Measurements from ENCODE around the gene ANKRD13A.
"Not testable (repeated sequence)": the region's sequence is repeated elsewhere in the genome, so short reads cannot be mapped to it uniquely, and the experiment has no call there.

The ANKRD13A gene

GRCh38 chr12:109983432-109984142 lies 15.6 kb upstream of the ANKRD13A start:
- DNase-seq (ENCODE audit: low read depth) = no peak

GRCh38 chr12:109986236-109986635 lies 13.0 kb upstream of the ANKRD13A start:
- DNase-seq (ENCODE audit: low read depth) = not testable (repeated sequence)

- peak; percentile 93 for DNase-seq (ENCODE audit: low read depth)
These were observed 11.6 kb upstream of the ANKRD13A start for GRCh38 chr12:109987615-109988014.

GRCh38 chr12:109988274-109988673 lies 11.0 kb upstream of the ANKRD13A start:
- DNase-seq (ENCODE audit: low read depth) = no peak

- no peak for DNase-seq (ENCODE audit: low read depth)
These were observed 10.3 kb upstream of the ANKRD13A start for GRCh38 chr12:109988903-109989302.

- DNase-seq (ENCODE audit: low read depth) = no peak
These were observed 9.8 kb upstream of the ANKRD13A start for GRCh38 chr12:109989380-109989779.

- DNase-seq (ENCODE audit: low read depth) = no peak
These were observed 7.6 kb upstream of the ANKRD13A start for GRCh38 chr12:109991586-109991985.

- DNase-seq (ENCODE audit: low read depth) = peak; percentile 64
These were observed 6.1 kb upstream of the ANKRD13A start for GRCh38 chr12:109993091-109993490.

- no peak for DNase-seq (ENCODE audit: low read depth)
These were observed 4.6 kb upstream of the ANKRD13A start for GRCh38 chr12:109994401-109995175.

GRCh38 chr12:109995361-109995685 lies 3.9 kb upstream of the ANKRD13A start:
- DNase-seq (ENCODE audit: low read depth) = no peak

- peak; percentile 92 for DNase-seq (ENCODE audit: low read depth)
These were observed 3.3 kb upstream of the ANKRD13A start, which contains the start of gene GIT2 for GRCh38 chr12:109995686-109996482. Gene GIT2, minus strand, starts transcription at chr12:109996368. Its CDS starts 144 bp downstream, at chr12:109996224.

GRCh38 chr12:109996483-109996853 lies 2.8 kb upstream of the ANKRD13A start:
- no peak for DNase-seq (ENCODE audit: low read depth)

GRCh38 chr12:109997393-109997792 lies 1.8 kb upstream of the ANKRD13A start:
- no peak for DNase-seq (ENCODE audit: low read depth)

GRCh38 chr12:109998241-109998903 lies 858 bp upstream of the ANKRD13A start:
- DNase-seq (ENCODE audit: low read depth) = peak; percentile 45

- DNase-seq (ENCODE audit: low read depth) = no peak
These were observed 380 bp downstream of the ANKRD13A start for GRCh38 chr12:109999649-109999971.

- DNase-seq (ENCODE audit: low read depth) = peak; percentile 68
These were observed 814 bp downstream of the ANKRD13A start for GRCh38 chr12:109999983-110000505.

- DNase-seq (ENCODE audit: low read depth) = peak; percentile 94
These were observed 2.4 kb downstream of the ANKRD13A start for GRCh38 chr12:110001596-110001995.

- peak; percentile 74 for DNase-seq (ENCODE audit: low read depth)
These were observed 3.7 kb downstream of the ANKRD13A start for GRCh38 chr12:110002676-110003515.

- DNase-seq (ENCODE audit: low read depth) = no peak
These were observed 5.4 kb downstream of the ANKRD13A start for GRCh38 chr12:110004598-110004997.

- DNase-seq (ENCODE audit: low read depth) = no peak
These were observed 6.2 kb downstream of the ANKRD13A start for GRCh38 chr12:110005319-110005973.

- DNase-seq (ENCODE audit: low read depth) = no peak
These were observed 6.9 kb downstream of the ANKRD13A start for GRCh38 chr12:110006115-110006514.

Data from EH (cell line).